HG02938 (cell line): ENCODE results near the gene FAT1.

Experiments used
- ATAC-seq: cut with Tn5 transposase; IDR thresholded peaks from one replicate; pipeline ENCODE4 v1.9.1; 2021; ENCODE audit warnings: mild to moderate bottlenecking, moderate library complexity; ENCODE audit not compliant: unreplicated experiment

Gene FAT1

DNA sequence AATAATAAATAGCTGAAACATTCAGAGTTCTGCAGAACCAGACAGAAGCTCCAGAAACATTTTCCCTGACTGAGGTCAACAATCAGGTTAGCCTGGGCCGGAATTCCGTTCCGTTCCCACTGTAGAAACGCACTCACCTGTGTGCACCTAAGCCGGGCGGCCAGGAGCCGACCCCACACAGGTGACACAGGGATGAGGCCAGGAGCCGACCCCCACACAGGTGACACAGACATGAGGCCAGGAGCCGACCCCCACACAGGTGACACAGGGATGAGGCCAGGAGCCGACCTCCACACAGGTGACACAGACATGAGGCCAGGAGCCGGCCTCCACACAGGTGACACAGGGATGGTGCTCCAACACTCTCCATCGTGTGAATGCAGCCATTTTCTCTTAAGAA lies 21.9 kb downstream of the FAT1 start:
- no peak for ATAC-seq

DNA sequence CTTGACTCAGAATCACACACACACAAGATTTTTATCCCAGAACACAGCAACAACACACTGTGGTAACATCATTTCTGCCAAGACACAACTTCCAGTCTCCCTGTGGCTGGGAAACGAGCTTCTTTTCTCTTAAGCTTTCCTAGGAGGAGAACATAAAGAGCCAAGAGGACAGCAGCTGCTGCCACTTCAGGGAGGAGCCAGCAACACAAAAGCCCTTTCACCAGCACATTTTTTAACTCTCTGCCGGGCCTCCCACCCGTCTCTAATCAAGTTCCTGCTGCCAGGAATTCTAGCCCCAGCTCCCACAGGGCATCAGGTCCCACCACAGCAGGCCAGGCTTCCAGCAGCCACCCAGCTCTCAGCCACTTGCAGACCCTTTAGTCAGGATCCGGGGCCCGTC lies 22.4 kb downstream of the FAT1 start:
- ATAC-seq = no peak

DNA sequence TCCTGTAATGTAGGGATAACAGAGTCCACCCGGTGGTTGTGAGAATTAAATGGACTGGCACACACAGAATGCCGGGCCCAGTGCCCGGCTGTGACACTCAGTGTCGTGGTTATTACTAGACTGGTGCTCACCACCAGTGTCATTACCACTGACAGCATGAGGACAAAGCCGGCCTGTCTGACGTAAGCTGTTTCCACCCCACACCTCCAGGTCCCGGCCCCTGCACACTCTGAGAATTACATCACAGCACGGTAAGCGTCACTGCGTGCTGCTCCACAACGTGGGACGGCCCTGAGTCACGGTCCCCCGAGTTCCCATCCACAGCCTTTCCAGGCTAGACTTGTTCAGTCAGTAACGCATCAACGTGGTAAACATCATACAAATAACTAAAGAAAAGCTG lies 22.9 kb downstream of the FAT1 start:
- no peak for ATAC-seq

DNA sequence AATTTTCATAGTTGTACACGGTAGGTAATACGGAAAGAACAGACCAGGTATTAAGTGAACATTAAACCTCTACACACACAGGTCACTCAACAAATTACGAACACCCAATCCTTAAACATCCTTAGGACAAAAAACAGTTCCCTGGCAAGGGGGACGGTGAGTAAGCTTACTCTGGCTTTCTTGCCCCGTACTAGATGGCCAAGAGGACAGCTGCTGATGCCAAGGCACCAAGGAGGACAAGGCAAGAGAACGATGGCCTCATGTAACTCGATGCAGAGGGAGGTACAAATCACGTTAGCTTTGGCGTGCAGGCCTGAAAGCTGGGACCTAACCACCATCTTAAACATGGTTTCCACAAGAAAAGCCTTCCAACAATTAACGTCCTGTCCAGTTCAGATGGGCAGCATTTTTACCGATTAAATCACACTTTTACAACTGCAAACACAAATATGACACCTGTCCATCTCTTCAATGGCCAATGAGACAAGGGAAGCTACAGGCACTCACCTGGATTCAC lies 23.7 kb downstream of the FAT1 start:
- ATAC-seq = no peak

DNA sequence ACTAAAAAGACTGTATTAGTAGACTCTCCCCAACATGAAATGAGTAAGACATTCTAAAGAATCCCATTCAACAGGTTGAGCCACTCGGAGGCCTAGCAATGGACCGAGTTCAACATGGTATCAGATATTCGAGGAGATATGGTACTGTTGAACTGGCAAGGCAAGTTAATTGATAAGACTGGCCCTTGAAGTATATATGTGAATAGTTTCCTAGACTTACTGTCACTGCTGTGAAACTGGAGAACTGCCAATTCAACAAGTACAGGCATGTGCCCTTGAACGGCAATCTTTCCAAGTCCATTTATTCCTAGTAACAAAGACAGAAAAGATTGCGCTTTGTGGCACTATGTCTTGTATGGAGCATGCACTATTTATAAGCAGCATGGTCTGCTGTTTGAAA lies 24.4 kb downstream of the FAT1 start:
- no peak for ATAC-seq

DNA sequence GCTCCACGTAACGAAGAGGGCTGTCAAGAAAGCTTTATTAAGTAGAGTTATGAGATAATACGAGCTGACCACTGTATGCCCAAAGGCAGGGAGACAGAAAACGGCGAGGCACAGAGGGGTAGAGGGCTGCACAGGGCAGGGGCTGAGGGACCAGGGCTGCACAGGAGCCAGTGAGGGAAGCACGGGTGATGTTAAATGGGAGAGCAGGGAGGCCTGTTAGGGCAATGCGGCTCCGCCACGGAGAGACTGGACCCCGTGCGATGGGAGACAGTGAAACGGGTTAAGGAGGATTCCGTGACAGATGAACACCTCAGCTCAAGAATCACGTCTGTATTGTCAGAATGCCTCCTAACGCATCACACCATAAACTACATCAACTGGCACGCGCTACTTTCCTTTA lies 25.1 kb downstream of the FAT1 start:
- no peak for ATAC-seq

DNA sequence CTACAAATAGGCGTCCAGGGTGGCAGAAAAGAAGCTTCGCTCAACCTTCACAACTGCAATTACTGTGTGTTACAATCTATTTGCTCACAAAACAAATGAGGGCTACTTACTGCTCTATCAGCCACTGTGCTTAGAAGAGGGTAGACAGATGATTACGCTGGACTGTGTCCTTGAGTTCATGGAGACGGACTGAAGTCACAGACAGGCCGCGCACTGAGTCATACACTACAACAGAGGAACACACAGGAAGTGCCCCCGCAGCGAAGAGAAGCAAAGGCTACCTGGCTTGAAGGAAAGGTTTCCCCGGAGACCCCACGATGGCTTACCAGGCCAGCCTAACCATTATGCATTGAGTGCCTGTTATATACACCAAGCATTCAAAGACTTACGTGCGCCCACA lies 25.6 kb downstream of the FAT1 start:
- ATAC-seq = no peak

DNA sequence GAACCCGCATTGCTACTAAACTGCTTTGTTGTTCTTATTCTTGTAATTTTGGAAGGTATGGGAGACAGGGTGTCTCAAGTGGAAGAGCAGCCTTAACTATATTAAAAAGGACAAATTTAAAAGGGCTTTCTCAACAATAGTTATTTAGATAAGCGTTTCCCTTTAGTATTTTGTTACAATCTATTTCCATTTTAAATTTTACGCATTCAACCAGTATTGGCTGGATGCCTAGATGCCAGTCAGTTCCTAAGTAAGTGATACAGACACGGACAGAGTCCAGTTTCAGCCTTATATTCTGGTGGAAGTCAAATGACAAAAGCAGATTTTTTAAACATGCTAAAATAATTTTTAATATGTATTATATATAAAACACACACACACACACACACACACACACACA lies 28.3 kb downstream of the FAT1 start:
- no peak for ATAC-seq

DNA sequence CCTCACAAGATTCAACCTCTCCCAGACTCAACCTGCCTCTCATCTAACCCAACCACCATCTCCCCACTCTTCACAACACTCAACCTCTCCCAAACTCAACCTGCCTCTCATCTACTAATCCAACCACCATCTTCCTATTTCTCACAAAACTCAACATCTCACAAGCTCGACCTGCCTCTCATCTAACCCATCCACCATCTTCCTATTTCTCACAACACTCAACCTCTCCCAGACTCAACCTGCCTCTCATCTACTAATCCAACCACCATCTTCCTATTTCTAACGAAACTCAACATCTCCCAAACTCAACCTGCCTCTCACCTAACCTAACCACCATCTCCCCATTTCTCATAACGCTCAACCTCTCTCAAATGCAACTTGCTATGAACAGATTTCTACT lies 29.8 kb downstream of the FAT1 start:
- ATAC-seq = no peak

DNA sequence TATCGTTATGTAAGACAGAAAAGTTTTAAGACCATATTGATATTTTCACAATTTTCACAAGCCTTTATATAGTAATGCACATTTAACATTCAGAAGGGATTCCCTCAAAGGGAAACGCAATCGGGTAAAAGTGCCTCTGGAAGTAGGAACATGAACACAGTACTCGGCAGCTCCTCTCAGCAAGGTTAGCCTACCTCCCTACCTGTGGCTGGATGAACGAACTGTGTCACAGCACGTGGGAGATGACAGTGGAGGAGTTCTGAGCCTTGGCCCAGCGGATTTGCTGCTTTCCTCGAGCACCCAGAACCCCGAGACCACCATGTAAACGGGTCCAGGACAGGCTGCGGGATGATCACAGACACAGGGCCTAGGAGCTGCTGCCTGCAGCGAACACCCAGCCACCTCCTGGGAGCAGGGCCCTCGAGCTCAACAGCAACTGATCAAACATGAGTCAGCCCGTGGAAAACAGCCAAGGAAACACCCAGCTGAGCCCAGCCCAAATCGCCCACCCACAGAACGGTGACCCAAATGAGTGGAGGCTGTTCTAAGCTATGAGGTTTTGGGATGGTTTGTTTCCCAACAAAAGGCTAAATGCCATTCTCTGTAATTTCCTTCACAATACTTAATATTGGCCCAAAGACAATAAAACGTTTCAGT lies 30.4 kb downstream of the FAT1 start:
- ATAC-seq = no peak

DNA sequence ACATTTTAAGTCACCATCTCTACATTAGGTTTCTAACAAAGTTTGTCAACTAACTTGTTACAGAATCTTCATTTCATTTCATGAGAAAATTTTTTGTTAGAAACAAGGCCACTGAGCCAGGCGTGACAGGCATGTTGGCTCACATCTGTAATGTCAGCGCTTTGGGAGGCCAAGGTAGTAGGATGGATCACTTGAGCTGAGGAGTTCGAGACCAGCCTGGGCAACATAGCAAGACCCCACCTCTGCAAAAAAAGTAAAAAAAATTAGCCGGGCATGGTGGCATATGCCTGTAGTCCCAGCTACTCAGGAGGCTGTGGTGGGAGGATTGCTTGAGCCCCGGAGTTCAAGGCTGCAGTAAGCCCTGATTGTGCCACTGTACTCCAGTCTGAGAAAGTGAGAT lies 32.3 kb downstream of the FAT1 start:
- no peak for ATAC-seq

DNA sequence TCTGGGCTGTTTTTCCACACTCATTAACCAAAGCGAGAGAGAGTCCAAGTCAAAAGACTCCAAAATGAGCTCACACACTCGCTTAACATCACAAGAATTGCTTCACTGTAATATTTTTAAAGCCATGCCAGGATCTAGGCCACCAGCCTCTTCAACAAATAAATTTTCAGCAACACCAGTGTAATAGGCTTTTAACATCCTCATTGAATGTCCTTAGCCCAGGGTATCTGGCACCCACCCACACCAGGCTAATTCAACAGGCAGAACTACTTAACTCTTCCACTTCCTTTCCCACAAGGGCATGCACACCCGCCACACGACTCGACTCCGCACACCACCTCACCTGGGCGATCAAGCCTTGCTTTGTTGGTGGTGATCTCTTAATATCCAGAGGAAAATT lies 34.2 kb downstream of the FAT1 start:
- no peak for ATAC-seq

DNA sequence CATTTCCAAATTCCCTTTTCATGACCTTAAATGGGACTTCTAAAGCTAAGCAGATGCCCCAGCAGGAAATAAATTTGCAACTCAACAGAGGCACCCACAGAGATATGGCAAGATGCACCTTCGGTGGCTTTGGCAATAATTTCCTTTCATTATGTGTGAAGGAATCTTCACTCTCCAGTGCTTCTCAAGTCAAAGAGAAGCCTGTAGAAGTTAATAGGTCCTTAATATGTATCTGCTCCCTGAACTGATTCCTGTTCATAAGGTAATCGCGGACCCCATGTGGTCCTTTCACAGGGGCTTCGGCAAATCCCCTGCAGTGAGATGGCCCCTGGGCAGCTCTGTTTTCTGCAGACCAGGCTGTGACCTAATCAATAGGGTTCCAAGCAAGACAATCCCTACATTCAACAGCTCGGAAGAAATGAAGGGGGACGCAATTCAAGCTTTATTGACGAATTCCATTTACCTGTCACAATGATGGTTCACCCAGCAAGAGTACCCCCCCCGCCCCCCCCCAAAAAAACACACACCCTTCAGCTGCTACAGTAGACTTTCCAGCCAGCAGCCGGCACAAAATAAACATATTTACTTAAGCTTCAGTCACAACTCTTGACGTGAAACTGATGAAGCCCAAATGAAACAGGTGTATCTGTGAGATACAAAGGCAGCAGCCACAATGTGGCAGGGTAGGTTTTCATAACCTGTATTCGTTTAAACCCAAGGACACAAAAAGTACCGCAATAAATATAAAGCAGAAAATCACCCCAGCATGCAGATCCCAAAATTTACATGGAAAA lies 35.3 kb downstream of the FAT1 start:
- ATAC-seq = no peak

DNA sequence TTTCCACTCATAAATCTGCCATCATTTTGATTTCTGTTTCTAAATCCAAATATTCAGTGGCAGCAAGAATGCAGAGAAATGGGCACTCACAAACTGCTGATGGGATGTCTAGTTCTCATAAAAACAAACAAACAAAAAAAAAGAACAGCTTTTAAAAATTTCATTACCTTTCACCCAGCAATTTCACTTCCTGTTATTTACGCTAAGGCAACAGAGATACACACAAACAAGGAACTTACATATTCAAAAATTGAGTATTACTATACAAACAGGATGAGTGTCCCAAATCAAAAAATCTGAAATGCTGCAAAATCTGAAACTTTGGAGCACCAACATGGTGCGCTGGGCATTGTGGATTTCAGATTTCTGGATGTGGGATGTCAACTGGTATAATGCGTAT lies 36.4 kb downstream of the FAT1 start:
- ATAC-seq = no peak

DNA sequence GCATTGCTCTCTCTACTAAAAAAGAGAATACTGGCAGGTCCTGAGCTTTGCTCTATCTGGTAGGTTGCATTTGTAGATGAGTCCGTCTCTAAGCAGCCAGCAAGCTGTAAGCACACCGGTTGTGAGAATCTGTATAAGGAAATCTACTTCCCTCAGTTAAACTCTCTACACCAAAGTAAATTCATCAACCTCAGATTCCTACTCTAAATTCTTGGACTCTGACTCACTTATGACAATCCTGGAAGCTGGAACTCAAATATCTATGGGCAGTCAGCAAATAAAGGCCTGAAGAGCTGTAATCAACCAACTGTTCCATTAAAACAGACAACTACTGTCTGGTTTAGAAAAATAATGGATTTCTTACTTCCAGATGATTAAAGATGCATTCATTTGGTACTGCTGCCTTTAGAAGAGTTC lies 37.9 kb downstream of the FAT1 start:
- no peak for ATAC-seq

DNA sequence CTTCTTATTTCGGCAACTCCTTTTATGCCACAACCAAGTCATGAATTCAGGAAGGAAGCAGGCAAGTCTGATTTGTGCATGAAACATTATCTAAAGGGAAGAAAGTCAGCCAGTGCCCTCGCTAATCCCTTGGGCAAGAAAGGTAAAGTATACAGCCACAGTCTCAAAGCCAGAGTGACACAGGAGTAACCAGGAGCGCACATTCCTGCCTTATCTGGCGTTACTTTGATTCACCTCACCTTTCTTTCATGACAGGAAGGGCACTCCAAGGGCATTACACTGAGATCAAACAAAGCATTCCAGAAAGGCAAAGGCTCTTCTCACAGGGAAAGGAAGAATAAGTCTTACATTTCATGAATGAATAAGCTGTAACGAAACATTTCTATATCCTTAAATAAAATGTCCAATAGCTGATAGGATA lies 38.8 kb downstream of the FAT1 start:
- ATAC-seq = no peak

DNA sequence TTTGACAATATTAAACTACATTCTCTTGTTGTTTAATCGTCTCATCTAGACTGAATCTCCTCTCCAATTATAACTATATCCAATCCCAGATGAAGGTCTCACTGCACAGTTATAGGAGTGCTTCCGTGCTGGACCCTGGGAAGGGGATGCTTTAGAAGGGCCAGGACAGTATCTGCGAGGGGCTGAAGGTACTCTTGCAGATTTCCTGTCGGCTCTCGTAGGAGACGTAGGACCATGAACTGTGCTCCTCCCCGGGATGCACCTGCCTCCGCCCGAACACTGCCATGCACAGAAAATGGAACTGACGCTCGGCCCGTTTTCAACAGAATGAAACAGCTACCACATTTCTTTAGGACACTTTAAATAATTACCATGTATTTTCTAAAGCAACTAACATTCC lies 39.4 kb downstream of the FAT1 start:
- no peak for ATAC-seq

DNA sequence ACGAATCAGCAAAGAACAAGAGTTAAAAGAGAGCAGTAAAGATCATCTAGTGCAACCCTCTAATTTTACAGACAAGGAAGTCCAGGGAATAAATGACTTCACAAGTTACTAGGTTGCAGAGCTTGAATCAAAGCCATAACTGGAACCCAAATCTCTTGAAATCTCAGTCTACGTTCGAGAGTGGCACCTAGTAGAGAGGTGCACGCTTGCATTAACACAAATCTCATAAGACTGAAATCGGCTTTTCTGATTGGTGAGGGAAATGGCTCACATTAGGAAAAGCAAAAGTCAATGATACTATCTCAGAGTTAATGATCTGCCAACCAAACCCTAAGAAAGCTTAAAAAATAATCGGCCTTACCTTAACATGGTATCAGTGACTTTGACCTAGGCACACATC lies 43.0 kb downstream of the FAT1 start:
- no peak for ATAC-seq

DNA sequence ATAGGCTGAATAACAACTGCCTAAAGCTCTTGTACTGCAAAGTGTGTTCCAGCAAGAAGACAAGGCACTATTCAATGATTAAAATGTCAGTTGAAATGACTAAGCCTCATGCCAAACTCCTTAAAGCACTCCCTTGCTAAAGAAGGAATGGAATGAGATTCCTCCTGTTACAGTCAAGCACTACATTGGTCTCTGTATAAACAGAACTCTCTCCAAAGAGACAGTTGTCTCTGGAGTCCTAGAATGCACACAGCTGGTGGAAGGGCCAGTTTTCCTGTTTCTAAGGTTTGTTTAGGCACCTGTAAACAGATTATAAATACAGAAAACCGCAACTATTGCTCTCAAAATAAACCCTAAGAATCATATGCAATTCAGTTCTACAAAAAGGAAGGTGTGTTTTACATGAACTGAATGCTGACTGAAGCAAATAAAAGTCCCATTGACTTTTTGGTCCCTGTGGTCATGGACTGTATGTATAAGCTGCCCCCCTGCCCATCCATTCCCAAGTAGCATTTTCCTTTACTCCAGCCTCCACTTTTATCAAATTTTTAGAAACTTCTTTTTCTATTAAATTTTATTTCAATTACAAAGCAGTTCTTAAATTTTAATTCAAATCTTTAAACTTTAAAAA lies 47.0 kb downstream of the FAT1 start:
- ATAC-seq = no peak

DNA sequence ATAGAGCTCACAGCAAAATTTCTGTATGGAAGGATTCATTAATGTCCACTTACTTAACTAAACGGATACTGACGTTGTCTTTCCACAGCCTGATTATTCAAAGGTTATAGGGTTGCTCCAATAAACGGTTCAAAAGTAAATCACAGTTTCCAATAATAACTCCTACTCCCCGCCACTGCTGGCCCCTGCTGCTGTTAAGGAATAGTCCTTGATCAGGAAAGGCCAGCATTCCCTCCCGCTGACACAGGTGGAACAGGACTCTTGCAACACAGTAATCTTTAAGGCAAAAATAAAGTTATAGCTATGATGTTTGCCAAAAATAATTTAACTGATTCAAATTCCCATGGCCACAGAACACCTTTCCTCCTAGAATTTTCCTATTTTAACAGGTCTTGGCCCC lies 53.9 kb downstream of the FAT1 start:
- no peak for ATAC-seq

DNA sequence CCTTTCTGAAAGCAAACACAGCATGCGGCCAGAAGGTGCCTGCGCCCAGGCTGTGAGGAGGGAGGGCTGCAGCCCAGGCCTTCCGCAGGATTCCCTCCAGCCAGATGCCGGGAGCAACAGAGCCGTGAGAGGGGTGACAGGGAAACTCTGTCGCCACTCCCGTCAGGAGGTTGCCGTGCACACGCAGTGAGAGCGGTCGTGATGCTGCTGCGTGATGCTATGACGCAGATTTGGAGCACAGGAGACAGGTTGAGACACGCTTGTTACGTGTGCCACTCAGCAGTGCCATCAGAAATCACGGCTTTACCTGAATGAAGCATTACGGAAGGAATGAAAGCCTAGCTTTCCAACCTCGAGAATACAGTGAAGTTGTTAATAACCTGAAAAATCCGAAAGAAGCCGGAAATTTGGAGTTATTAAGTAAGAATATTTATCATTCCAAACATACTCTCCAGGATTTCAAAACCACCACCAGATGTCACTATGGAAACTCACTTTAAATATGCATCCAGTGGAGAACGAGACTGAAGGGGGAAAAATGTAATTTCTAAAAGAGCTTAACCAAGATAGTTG lies 54.4 kb downstream of the FAT1 start:
- no peak for ATAC-seq

DNA sequence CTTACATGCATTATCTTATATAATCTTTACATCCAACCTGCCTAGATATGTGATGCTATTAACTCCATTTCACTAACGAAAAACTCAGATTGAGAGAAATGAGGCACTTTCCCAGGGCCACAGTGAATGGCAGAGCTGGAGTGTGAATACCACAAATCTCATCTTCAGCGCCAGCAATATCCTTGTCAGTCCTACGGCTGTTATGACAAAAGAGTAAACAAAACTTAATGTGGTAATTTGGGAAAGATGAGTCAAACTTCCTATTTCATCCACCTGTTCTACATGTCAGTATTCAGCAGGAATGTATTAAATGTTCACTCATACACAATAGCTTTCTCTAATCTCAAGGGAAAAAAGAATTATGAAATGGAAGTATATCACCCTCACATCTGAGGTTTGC lies 56.9 kb downstream of the FAT1 start:
- ATAC-seq = no peak
